IPS-11a (cell line): ENCODE results near the gene DLST.

Source experiments
- H3K4me3 ChIP-seq: one replicate; pipeline ENCODE4 v1.5.1; 2013; ENCODE audit warnings: low read depth, low read length, control low read depth

DLST gene

DNA sequence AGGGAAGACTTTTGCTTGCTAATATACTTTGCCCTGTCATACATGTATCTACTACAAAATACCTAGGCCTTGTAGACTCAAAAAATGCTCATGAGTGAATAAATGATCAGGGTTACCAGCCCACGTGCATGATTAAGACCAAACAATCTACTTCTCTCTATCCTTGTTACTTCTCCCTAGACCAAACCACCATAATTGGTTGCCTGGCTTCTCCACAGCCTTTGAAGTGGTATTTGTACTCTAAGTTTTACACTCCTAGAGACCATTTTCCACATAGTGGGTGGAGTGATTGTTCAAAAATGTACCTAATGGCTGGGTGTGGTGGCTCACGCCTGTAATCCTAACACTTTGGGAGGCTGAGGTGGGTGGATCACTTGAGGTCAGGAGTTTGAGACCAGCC lies 55.5 kb downstream of the DLST start:
- H3K4me3 ChIP-seq, result no peak overlapping the region

- H3K4me3 ChIP-seq, result no peak overlapping the region
Measured at GRCh38 chr14:74938531-74939495, 57.1 kb downstream of the DLST start.

- H3K4me3 ChIP-seq, result no peak overlapping the region
Measured at GRCh38 chr14:74940956-74941565, 59.3 kb downstream of the DLST start.

DNA sequence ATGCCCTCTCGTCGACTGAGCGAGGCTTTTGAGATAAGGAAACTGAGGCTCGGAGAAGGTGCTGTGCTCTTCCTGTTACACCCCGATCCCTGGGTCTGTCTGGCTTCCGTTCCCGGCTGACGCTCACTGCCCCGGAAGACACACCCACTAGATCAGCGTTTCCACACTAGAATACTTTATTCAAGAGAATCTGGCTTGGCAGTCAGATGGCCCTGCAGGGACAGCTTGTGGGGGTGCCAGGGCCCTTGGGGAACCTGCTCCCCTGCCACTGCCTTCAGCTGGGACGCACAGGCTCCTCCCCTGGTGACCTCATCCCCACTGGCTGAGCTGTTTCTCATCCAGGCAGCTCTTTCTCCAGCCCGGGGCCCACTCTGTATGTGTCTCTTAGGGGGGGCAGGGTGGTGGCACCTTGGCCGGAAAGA lies 60.0 kb downstream of the DLST start:
- H3K4me3 ChIP-seq, result no peak overlapping the region

DNA sequence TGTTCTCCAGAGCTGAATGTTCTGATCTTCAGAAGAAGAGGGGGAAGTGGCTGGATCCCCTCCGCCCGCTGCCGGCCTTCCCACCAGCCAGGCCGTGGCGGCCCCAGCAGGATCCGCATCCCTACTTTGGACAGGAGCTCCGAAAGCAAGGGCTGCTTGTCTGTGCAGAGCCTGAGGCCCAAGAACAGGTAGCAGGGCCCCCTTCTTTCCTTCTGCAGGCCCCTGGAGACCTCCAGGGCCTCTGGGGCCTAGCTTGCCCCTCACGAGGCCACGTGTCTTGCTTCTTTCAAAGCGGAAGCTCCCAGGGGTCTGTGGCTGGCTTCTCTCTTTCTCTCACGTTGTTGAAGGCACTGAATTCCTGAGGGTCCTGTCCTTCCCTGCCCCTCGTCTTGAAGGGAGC lies 60.5 kb downstream of the DLST start:
- no peak overlapping the region for H3K4me3 ChIP-seq

DNA sequence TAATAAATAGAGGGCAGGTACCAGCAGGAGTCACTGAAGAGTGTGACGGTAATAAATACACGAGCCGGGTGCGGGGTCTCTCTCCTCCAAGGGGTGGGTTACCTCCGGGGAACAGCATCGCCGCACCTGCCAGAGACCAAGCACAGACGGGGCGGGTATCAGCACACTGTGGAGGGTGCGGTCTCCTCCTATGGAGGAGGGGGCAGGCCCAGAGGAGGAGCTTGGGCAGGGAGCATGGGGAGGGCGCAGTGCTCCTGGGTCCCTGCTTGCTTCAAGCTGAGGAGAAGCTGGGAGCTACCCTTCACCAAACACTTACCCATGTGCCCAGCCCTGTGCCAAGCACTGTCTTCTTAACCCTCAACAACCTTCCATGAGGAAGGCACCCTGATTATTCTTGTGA lies 60.9 kb downstream of the DLST start:
- no peak overlapping the region for H3K4me3 ChIP-seq

- no peak overlapping the region for H3K4me3 ChIP-seq
Measured at GRCh38 chr14:74945261-74945851, 63.6 kb downstream of the DLST start.

DNA sequence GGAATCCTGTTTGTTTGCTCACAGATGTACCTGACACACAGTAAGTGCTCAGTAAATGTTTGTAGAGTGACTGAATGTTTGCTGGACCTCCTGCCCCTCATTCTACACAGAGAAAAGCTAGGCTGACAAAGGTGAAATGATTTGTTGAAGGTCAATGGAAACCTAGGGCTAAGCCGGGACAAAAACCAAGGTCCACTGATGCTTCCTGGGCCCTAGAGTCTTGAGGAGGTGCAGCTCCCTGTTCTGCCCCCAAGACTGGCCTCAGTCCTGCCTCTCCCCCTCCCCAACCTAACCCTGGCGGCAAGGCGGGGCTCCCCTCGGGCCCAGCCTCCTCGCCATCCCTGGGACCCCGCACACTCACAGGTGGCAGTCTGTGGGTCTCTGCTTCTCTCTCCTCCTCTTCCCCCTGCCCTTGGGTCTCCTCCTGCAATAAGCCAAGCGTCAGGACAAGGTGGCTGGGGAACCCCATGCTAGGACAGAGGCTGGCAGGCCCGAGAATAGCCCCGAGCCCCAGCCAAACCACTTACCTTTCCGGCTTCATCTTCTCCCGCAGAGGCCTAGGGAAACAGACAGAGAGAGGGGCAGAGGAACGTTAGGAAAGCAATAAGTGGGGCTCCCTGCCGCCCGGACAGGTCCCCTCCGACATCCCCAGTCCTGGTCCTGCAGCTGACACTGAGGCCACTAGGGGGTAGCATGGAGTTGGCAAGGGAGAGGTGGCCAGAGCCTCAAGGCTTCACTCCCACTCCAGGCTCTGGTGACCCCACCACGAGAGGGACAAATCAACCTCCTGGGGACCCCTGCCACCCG lies 64.3 kb downstream of the DLST start:
- no peak overlapping the region for H3K4me3 ChIP-seq

- no peak overlapping the region for H3K4me3 ChIP-seq
Measured at GRCh38 chr14:74946659-74947281, 65.1 kb downstream of the DLST start.

DNA sequence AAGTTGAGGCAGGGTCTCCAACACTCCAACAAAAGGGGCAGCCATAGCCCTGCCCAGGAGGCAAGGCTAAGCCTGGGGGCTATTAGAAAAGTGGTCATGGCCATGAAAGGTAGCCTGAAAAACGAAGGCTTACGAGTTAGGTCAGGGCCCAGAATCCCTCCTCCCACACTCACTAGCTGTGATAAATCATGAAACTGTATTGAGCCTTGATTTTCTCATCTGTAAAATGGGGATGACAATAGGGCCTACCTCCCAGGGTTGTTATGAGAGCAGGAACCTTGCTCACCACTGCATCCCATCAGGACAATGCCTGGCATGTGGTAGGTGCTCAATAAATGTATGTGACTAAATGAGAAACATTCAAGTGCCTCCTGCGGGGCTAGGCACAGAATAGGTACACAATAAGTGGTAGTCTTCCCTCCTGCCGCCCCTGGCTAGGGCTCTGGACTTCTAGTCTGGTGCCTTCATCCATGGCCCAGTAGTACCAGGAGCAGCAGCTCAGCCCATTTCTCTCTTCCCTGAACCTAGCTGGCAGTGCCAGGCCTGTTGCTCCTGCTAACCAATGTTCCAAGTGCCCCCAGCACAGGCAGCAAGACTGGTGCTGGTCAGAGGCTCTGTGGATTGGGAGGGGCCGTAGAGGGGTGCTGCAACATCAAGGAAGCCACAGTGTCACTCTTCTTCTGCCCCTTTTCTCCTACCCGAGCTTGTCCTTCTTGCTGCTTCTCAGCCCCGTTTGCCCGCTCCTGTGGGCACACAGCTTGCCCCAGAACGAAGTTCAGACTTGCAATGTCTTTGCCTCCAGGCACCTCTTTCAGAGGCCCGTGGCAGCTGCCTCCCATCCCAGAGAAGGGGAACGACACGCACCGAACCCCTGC lies 65.9 kb downstream of the DLST start:
- no peak overlapping the region for H3K4me3 ChIP-seq

DNA sequence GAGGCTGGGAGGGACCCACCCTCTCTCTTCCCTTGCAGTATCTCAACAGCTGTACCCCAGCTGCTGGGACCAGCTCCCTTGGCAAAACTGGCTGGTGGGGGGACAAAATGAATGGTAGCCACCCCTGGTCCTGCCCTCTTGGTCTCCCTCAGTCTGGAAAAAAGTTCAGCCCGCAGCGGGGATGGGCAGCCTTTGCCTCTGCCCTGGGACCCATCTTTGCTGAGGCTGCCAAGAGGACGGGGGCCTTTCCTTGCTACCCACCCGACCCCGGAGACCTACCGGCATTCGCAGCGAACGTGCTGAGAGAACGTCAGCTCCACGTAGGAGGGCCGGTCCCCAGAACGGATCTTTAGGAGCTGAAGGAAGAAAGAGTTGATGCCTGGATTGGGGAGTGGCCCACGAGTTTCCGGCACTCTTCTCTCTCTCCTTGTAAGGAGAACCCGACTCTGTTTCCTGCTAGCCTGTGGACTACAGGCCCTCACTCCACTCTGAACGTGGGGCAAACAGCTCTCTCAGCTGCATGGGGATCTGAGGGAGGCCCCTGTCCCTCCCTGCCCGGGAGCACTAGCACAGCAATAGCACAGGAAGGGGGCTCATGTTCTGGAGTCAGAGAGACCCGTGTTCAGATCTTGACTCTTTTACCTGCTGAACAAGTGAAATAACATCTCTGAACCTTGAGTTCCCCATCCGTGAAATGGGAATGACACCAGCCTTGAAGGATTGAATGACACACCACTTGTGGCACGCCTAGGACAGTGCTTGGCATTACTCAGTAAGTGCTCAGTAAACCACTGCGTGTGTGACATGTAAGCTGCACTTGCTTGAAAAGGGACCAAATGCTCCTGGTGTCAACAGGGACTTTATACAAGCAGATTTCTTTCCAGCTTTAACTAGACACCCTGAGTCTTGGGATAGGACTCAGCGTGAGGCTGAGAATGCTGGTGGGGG lies 66.8 kb downstream of the DLST start:
- no peak overlapping the region for H3K4me3 ChIP-seq

- no peak overlapping the region for H3K4me3 ChIP-seq
Measured at GRCh38 chr14:74949191-74949601, 67.5 kb downstream of the DLST start.

- no peak overlapping the region for H3K4me3 ChIP-seq
Measured at GRCh38 chr14:74949859-74950573, 68.3 kb downstream of the DLST start.

GRCh38 chr14:74950795-74951442 lies 69.2 kb downstream of the DLST start:
- H3K4me3 ChIP-seq, result no peak overlapping the region

GRCh38 chr14:74951443-74952179 lies 69.9 kb downstream of the DLST start:
- no peak overlapping the region for H3K4me3 ChIP-seq

GRCh38 chr14:74952180-74952665 lies 70.5 kb downstream of the DLST start:
- no peak overlapping the region for H3K4me3 ChIP-seq
